HEK293 (cell line): ENCODE measurements around the gene ZNF787.

Experiments used
- CTCF ChIA-PET: fragments of 350-600 bp; formaldehyde crosslinking; extraction: SDS; loops from one replicate; lab custom pipeline; 2021; ENCODE audit warnings: antibody characterized with exemption; lab: Yijun Ruan, JAX
- POLR2A ChIA-PET: fragments of 300-600 bp; formaldehyde crosslinking; extraction: SDS; loops from one replicate; lab custom pipeline; 2020; ENCODE audit warnings: antibody characterized with exemption, inconsistent platforms; lab: Yijun Ruan, JAX
- H3K27ac ChIP-seq: fragments of 200-500 bp; sonication (Bioruptor generic); 2 replicates; pipeline ENCODE4 v1.5.1; 2014; ENCODE audit warnings: low read depth, low read length, control low read depth, inconsistent platforms; ENCODE audit errors: extremely low read depth
- H3K36me3 ChIP-seq, 2 experiments: fragments of 200-500 bp in 1 of 2; sonication (Bioruptor generic) in 1 of 2; 1 replicate in 1 of 2; 2 replicates in 1 of 2; pipeline ENCODE4 v1.5.1; 2014 to 2017; ENCODE audit warnings: inconsistent platforms in 2 of 2, low read length in 2 of 2; ENCODE audit not compliant: control insufficient read depth in 2 of 2, insufficient read depth in 1 of 2
- H3K4me1 ChIP-seq: fragments of 200-500 bp; sonication (Bioruptor generic); 2 replicates; pipeline ENCODE4 v1.5.1; 2014; ENCODE audit warnings: mild to moderate bottlenecking, low read length, inconsistent platforms; ENCODE audit not compliant: control insufficient read depth, insufficient read depth
- H3K4me3 ChIP-seq: 2 replicates; pipeline ENCODE4 v1.5.1; 2011; ENCODE audit warnings: low read depth, mild to moderate bottlenecking, control low read depth, low read length, moderate library complexity
- H3K9me3 ChIP-seq: fragments of 200-500 bp; sonication (Bioruptor generic); 2 replicates; pipeline ENCODE4 v1.5.1; 2014; ENCODE audit warnings: low read depth, low read length, inconsistent platforms; ENCODE audit not compliant: control insufficient read depth, insufficient read depth
- EGR2 ChIP-seq: fragments of 450-650 bp; formaldehyde crosslinking; IDR thresholded peaks from 2 replicates; pipeline ENCODE4 v1.5.1; 2016; ENCODE audit warnings: low read depth, missing biosample characterization, missing genetic modification characterization
- MEIS1 ChIP-seq: sonication (generic); formaldehyde crosslinking; IDR thresholded peaks from 2 replicates; pipeline ENCODE4 v1.8.1; 2022; ENCODE audit warnings: missing genetic modification reagents, mild to moderate bottlenecking, borderline replicate concordance
- PRDM10 ChIP-seq: fragments of 450-650 bp; formaldehyde crosslinking; IDR thresholded peaks from 2 replicates; pipeline ENCODE4 v1.5.1; 2016; ENCODE audit warnings: missing biosample characterization, missing genetic modification characterization
- PRDM2 ChIP-seq: fragments of 450-650 bp; formaldehyde crosslinking; IDR thresholded peaks from 2 replicates; pipeline ENCODE4 v1.5.1; 2016; ENCODE audit warnings: missing biosample characterization, missing genetic modification characterization, borderline replicate concordance
- RBAK ChIP-seq: fragments of 450-650 bp; formaldehyde crosslinking; IDR thresholded peaks from 2 replicates; pipeline ENCODE4 v1.5.1; 2016; ENCODE audit warnings: missing biosample characterization, missing genetic modification characterization
- SALL2 ChIP-seq: fragments of 450-650 bp; formaldehyde crosslinking; IDR thresholded peaks from 2 replicates; pipeline ENCODE4 v1.5.0; 2017; ENCODE audit warnings: missing biosample characterization, mild to moderate bottlenecking, missing genetic modification characterization, borderline replicate concordance
- ZFHX2 ChIP-seq: fragments of 450-650 bp; formaldehyde crosslinking; conservative IDR thresholded peaks from 2 replicates; pipeline ENCODE4 v1.5.1; 2016; ENCODE audit warnings: missing biosample characterization, missing genetic modification characterization
- ZNF121 ChIP-seq: fragments of 450-650 bp; formaldehyde crosslinking; IDR thresholded peaks from 2 replicates; pipeline ENCODE4 v1.5.1; 2016; ENCODE audit warnings: missing biosample characterization, missing genetic modification characterization
- ZNF157 ChIP-seq: fragments of 450-650 bp; formaldehyde crosslinking; IDR thresholded peaks from 2 replicates; pipeline ENCODE4 v1.5.1; 2016; ENCODE audit warnings: missing biosample characterization, missing genetic modification characterization
- ZNF335 ChIP-seq: fragments of 450-650 bp; formaldehyde crosslinking; conservative IDR thresholded peaks from 2 replicates; pipeline ENCODE4 v1.5.1; 2016; ENCODE audit warnings: missing biosample characterization, missing genetic modification characterization
- ZNF341 ChIP-seq: fragments of 450-650 bp; formaldehyde crosslinking; IDR thresholded peaks from 2 replicates; pipeline ENCODE4; 2016; ENCODE audit warnings: low read depth, missing biosample characterization, missing genetic modification characterization
- ZNF48 ChIP-seq: fragments of 450-650 bp; formaldehyde crosslinking; IDR thresholded peaks from 2 replicates; pipeline ENCODE4 v1.5.1; 2016; ENCODE audit warnings: missing biosample characterization, missing genetic modification characterization
- ZNF530 ChIP-seq: fragments of 450-650 bp; formaldehyde crosslinking; IDR thresholded peaks from 2 replicates; pipeline ENCODE4 v1.5.1; 2016; ENCODE audit warnings: low read depth, missing biosample characterization, missing genetic modification characterization
- ZNF610 ChIP-seq: fragments of 450-650 bp; formaldehyde crosslinking; IDR thresholded peaks from 2 replicates; pipeline ENCODE4 v1.5.1; 2016; ENCODE audit warnings: missing biosample characterization, missing genetic modification characterization, borderline replicate concordance
- ZNF660 ChIP-seq: fragments of 450-650 bp; IDR thresholded peaks from 2 replicates; pipeline ENCODE4 v1.5.1; 2018; ENCODE audit warnings: missing biosample characterization, mild to moderate bottlenecking, missing genetic modification characterization
- ZNF677 ChIP-seq: fragments of 450-650 bp; IDR thresholded peaks from 2 replicates; pipeline ENCODE4 v1.5.0; 2018; ENCODE audit warnings: missing biosample characterization, mild to moderate bottlenecking, missing genetic modification characterization, moderate library complexity
- ZNF843 ChIP-seq: fragments of 450-650 bp; formaldehyde crosslinking; IDR thresholded peaks from 2 replicates; pipeline ENCODE4 v1.5.1; 2016; ENCODE audit warnings: missing biosample characterization, missing genetic modification characterization
- ZSCAN4 ChIP-seq: fragments of 450-650 bp; formaldehyde crosslinking; IDR thresholded peaks from 2 replicates; pipeline ENCODE4 v1.5.1; 2017; ENCODE audit warnings: missing biosample characterization, missing genetic modification characterization
- TF ChIP-seq, protein P1 (sequence below): fragments of 450-650 bp; formaldehyde crosslinking; IDR thresholded peaks from 2 replicates; pipeline ENCODE4 v1.5.1; 2016; ENCODE audit warnings: missing biosample characterization, missing genetic modification characterization

Gene ZNF787

DNA sequence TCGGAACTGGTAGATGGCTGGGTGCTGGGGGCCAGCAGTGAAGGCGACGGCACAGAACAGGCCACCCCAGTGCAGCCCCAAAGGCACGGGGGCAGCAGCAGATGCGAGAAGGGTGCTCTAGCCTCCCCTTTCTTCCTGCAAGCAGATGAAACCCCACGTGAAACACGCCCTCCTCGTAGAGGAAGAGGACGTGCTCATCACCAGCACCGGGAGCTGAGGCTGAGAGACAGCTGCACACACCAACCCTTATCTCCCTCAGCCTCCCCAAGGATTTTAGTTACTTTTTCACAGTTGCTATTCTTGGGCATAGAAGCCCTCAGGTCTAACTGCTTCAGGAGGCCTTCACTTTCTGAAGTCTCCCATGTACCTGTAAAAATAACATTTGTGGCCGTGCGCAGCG is 11.9 kb downstream of the ZNF787 start (continued):
- TF ChIP-seq PRDM2 (tag by site-specific recombination), result no peak
- TF ChIP-seq, protein P1, sequence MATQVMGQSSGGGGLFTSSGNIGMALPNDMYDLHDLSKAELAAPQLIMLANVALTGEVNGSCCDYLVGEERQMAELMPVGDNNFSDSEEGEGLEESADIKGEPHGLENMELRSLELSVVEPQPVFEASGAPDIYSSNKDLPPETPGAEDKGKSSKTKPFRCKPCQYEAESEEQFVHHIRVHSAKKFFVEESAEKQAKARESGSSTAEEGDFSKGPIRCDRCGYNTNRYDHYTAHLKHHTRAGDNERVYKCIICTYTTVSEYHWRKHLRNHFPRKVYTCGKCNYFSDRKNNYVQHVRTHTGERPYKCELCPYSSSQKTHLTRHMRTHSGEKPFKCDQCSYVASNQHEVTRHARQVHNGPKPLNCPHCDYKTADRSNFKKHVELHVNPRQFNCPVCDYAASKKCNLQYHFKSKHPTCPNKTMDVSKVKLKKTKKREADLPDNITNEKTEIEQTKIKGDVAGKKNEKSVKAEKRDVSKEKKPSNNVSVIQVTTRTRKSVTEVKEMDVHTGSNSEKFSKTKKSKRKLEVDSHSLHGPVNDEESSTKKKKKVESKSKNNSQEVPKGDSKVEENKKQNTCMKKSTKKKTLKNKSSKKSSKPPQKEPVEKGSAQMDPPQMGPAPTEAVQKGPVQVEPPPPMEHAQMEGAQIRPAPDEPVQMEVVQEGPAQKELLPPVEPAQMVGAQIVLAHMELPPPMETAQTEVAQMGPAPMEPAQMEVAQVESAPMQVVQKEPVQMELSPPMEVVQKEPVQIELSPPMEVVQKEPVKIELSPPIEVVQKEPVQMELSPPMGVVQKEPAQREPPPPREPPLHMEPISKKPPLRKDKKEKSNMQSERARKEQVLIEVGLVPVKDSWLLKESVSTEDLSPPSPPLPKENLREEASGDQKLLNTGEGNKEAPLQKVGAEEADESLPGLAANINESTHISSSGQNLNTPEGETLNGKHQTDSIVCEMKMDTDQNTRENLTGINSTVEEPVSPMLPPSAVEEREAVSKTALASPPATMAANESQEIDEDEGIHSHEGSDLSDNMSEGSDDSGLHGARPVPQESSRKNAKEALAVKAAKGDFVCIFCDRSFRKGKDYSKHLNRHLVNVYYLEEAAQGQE (tag by site-specific recombination), result no peak
- TF ChIP-seq RBAK (tag by site-specific recombination), result no peak
- no peak for TF ChIP-seq MEIS1 (CRISPR knock-in tag)
- TF ChIP-seq ZSCAN4 (tag by site-specific recombination), result no peak
- no peak for TF ChIP-seq ZNF335 (tag by site-specific recombination)
- no peak for TF ChIP-seq ZFHX2 (tag by site-specific recombination)
- no peak for TF ChIP-seq ZNF341
- no peak for TF ChIP-seq ZNF121 (tag by site-specific recombination)
- TF ChIP-seq ZNF677 (tag by site-specific recombination), result no peak
- TF ChIP-seq ZNF157, result no peak

GRCh38 chr19:56108447-56109195 is 12.5 kb downstream of the ZNF787 start:
- ChIA-PET POLR2A (interaction anchor here (1.5 kb wide), 2 partner anchors 11 to 12 kb away, joined by 3 read pairs; partner anchors contain the start of gene ZNF787), CTCF (interaction anchor here (0.6 to 1.1 kb wide), 2 partner anchors 61 to 65 kb away, joined by 3 to 4 read pairs; no protein-coding TSS in a partner anchor)
- Histone ChIP-seq H3K27ac (no peak overlapping the region), H3K4me1 (peaks cover 29% of the 10 kb centered on the region), H3K36me3 (peaks cover 0 to 3% of the 10 kb centered on the region in 2 experiments; a peak in 2 of 3 replicates), H3K4me3 (no peak overlapping the region), H3K9me3 (no peaks in the 10 kb centered on the region)
- peak; percentile 43 for TF ChIP-seq ZFHX2 (tag by site-specific recombination)
- no peak for TF ChIP-seq ZNF610
- TF ChIP-seq EGR2 (tag by site-specific recombination), result 0 out of 2 replicates have a peak, but pooled peaks have one; percentile 38
- no peak for TF ChIP-seq ZNF530 (tag by site-specific recombination)
- no peak for TF ChIP-seq ZNF843 (tag by site-specific recombination)
- no peak for TF ChIP-seq ZNF48 (tag by site-specific recombination)
- no peak for TF ChIP-seq SALL2 (tag by site-specific recombination)
- no peak for TF ChIP-seq ZNF335 (tag by site-specific recombination)
- no peak for TF ChIP-seq ZNF660 (tag by site-specific recombination)
- TF ChIP-seq PRDM10, result no peak
- TF ChIP-seq, all 188 proteins: peak for 2
